ENCODE results near the gene GJB3.

Gene GJB3

GRCh38 chr1:34749992-34750391 is 31.0 kb upstream of the GJB3 start:
- Histone ChIP-seq H3K36me3 (replicated peaks) (no peaks in the 10 kb centered on the region), H3K4me3 (no peak overlapping the region), H3K27me3 (ENCODE audit: low read depth) (no peaks in the 10 kb centered on the region), H3K4me1 (no peaks in the 10 kb centered on the region), H3K9me3 (no peaks in the 10 kb centered on the region)
- in situ Hi-C loops (cut with MboI; ENCODE audit: low sequenced_read_pairs) = loop anchor here (10.0 kb wide), 1 partner anchor 1115 kb away; no protein-coding TSS in a partner anchor
- DNase-seq (ENCODE audit: low spot score in 2 of 2) = no peak

GRCh38 chr1:34750610-34751009 is 30.4 kb upstream of the GJB3 start:
- no peaks in the 10 kb centered on the region for H3K4me1 ChIP-seq
- H3K27me3 ChIP-seq (ENCODE audit: low read depth) = no peaks in the 10 kb centered on the region
- H3K9me3 ChIP-seq = no peaks in the 10 kb centered on the region
- H3K36me3 ChIP-seq (replicated peaks) = no peaks in the 10 kb centered on the region
- no peak for DNase-seq (ENCODE audit: low spot score in 2 of 2)
- in situ Hi-C loops (cut with MboI; ENCODE audit: low sequenced_read_pairs) = no loop called here
- H3K4me3 ChIP-seq = no peak overlapping the region

DNA sequence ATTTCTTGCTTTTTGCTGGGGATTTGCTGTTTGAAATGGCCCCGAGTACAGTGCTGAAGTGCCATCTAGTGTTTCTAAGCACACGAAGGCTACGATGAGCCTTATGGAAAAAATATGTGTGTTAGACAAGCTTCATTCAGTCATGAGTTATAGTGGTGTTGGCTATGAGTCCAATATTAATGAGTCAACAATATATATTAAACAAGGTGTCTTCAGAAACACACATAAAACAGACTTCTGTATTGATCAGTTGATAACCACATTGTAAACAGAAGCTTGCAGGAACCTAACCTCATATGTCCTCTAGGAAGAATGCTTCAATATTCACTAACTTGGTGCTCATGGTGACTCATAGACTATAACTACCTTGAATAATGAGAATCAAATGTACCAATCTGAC is 27.9 kb upstream of the GJB3 start:
- DNase-seq (ENCODE audit: low spot score in 2 of 2) = no peak
- Histone ChIP-seq H3K4me3 (no peak overlapping the region), H3K4me1 (no peaks in the 10 kb centered on the region), H3K36me3 (replicated peaks) (no peaks in the 10 kb centered on the region), H3K9me3 (no peaks in the 10 kb centered on the region), H3K27me3 (ENCODE audit: low read depth) (no peaks in the 10 kb centered on the region)
- in situ Hi-C loops (cut with MboI; ENCODE audit: low sequenced_read_pairs) = no loop called here

- in situ Hi-C loops (cut with MboI; ENCODE audit: low sequenced_read_pairs) = no loop called here
- H3K4me1 ChIP-seq = no peaks in the 10 kb centered on the region
- no peaks in the 10 kb centered on the region for H3K36me3 ChIP-seq (replicated peaks)
- H3K4me3 ChIP-seq = no peak within 1 kb of the TSS
- H3K27me3 ChIP-seq (ENCODE audit: low read depth) = no peaks in the 10 kb centered on the region
- H3K9me3 ChIP-seq = no peaks in the 10 kb centered on the region
- DNase-seq (ENCODE audit: low spot score in 2 of 2) = no peak
Measured at GRCh38 chr1:34754964-34755637, 25.9 kb upstream of the GJB3 start, which contains the start of gene GJB5. Gene GJB5 (plus strand): TSS chr1:34755047. CDS start chr1:34757331, 2,284 bp downstream.

GRCh38 chr1:34755961-34756360 is 25.1 kb upstream of the GJB3 start:
- H3K36me3 ChIP-seq (replicated peaks) = no peaks in the 10 kb centered on the region
- H3K27me3 ChIP-seq (ENCODE audit: low read depth) = no peaks in the 10 kb centered on the region
- no peaks in the 10 kb centered on the region for H3K9me3 ChIP-seq
- DNase-seq (ENCODE audit: low spot score in 2 of 2) = no peak
- H3K4me1 ChIP-seq = no peaks in the 10 kb centered on the region
- in situ Hi-C loops (cut with MboI; ENCODE audit: low sequenced_read_pairs) = no loop called here
- H3K4me3 ChIP-seq = no peak overlapping the region

- in situ Hi-C loops (cut with MboI; ENCODE audit: low sequenced_read_pairs) = no loop called here
- no peaks in the 10 kb centered on the region for H3K9me3 ChIP-seq
- no peaks in the 10 kb centered on the region for H3K27me3 ChIP-seq (ENCODE audit: low read depth)
- no peaks in the 10 kb centered on the region for H3K4me1 ChIP-seq
- no peak for DNase-seq (ENCODE audit: low spot score in 2 of 2)
- no peak overlapping the region for H3K4me3 ChIP-seq
- no peaks in the 10 kb centered on the region for H3K36me3 ChIP-seq (replicated peaks)
Measured at GRCh38 chr1:34757386-34757785, 23.6 kb upstream of the GJB3 start.

DNA sequence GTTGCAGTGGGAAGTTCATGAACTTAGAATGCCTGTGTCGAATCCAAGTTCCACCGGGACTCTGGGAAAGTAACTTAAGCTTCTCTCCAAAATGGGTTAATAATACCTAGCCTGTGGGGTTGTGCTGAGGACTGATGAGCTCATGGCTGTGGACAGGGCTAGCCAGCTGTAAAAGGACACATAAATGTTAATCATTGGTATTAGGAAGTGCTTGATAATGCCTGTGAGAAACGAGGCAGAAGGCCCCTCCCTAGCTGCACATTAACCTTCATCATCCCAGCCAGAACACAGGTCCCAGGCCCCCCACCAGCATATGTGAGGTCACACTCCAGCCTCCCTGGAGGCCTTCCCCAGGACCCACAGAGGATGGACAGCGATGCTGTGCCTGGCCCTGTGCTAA is 22.3 kb upstream of the GJB3 start:
- no peaks in the 10 kb centered on the region for H3K36me3 ChIP-seq (replicated peaks)
- no peaks in the 10 kb centered on the region for H3K9me3 ChIP-seq
- no peaks in the 10 kb centered on the region for H3K27me3 ChIP-seq (ENCODE audit: low read depth)
- H3K4me1 ChIP-seq = no peaks in the 10 kb centered on the region
- in situ Hi-C loops (cut with MboI; ENCODE audit: low sequenced_read_pairs) = no loop called here
- H3K4me3 ChIP-seq = no peak overlapping the region
- DNase-seq (ENCODE audit: low spot score in 2 of 2) = no peak

DNA sequence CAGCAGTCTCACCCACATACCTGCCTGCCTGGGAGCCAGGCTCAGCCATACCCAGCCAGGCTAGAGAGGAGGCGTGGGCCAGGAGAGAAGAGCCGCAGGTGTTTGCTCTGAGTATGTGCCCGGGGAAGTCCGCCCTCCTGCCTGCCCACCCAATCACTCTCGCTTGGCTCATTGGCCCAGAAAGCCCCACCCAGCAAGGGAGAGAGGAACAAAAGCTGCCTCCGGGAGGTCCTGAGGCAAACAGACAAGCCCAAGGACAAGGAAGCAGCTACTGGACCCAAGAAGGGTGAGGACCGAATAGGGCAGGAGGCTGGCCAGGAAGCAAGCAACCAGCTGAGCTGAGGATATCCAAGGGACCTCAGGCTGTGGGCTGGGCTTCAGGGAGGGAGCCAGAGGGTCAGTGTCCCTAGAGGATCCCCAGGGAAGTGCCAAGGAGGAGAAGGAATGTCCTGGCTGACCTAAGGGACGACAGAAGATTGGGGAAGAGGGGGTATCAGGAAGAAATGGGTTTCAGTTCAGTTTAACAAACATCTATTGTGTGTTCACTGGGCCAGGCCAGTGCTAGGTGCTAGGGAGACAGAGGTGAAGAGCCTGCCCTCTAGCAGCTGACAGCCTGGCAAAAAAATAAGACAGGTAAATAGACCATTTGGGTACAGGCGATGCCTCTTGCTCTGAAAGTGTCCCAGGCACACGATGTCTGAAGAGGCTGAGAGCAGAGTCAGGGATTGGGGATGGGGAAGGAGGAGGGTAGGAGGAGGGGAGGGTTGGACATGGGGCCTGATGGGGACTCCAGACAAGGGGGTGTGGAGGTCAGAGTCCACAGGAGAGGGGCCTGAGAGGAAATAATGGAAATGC is 21.3 kb upstream of the GJB3 start, which contains the start of gene GJB4:
Gene GJB4, plus strand, starts transcription at position 238 of the 855 bp plus-strand sequence. CDS start 1,515 bp downstream, outside the sequence.
- Histone ChIP-seq H3K4me3 (no peak within 1 kb of the TSS), H3K9me3 (no peaks in the 10 kb centered on the region), H3K36me3 (replicated peaks) (no peaks in the 10 kb centered on the region), H3K27me3 (ENCODE audit: low read depth) (no peaks in the 10 kb centered on the region), H3K4me1 (no peaks in the 10 kb centered on the region)
- in situ Hi-C loops (cut with MboI; ENCODE audit: low sequenced_read_pairs) = no loop called here
- no peak for DNase-seq (ENCODE audit: low spot score in 2 of 2)

- Histone ChIP-seq H3K9me3 (no peaks in the 10 kb centered on the region), H3K36me3 (replicated peaks) (no peaks in the 10 kb centered on the region), H3K4me1 (no peaks in the 10 kb centered on the region), H3K27me3 (ENCODE audit: low read depth) (no peaks in the 10 kb centered on the region), H3K4me3 (no peak overlapping the region)
- in situ Hi-C loops (cut with MboI; ENCODE audit: low sequenced_read_pairs) = no loop called here
- DNase-seq (ENCODE audit: low spot score in 2 of 2) = no peak
Measured at GRCh38 chr1:34761176-34761761, 19.7 kb upstream of the GJB3 start.

DNA sequence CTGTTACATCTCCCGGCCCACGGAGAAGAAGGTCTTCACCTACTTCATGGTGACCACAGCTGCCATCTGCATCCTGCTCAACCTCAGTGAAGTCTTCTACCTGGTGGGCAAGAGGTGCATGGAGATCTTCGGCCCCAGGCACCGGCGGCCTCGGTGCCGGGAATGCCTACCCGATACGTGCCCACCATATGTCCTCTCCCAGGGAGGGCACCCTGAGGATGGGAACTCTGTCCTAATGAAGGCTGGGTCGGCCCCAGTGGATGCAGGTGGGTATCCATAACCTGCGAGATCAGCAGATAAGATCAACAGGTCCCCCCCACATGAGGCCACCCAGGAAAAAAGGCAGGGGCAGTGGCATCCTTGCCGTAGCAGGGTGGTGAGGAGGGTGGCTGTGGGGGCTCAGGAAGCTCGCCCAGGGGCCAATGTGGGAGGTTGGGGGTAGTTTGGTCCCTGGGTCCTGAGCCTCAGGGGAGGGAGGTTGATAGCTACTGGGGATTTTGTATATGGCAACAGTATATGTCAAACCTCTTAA is 19.2 kb upstream of the GJB3 start:
- Histone ChIP-seq H3K9me3 (no peaks in the 10 kb centered on the region), H3K4me3 (no peak overlapping the region), H3K36me3 (replicated peaks) (no peaks in the 10 kb centered on the region), H3K27me3 (ENCODE audit: low read depth) (no peaks in the 10 kb centered on the region), H3K4me1 (no peaks in the 10 kb centered on the region)
- no peak for DNase-seq (ENCODE audit: low spot score in 2 of 2)
- in situ Hi-C loops (cut with MboI; ENCODE audit: low sequenced_read_pairs) = no loop called here

GRCh38 chr1:34762474-34763141 is 18.4 kb upstream of the GJB3 start:
- in situ Hi-C loops (cut with MboI; ENCODE audit: low sequenced_read_pairs) = no loop called here
- Histone ChIP-seq H3K36me3 (replicated peaks) (no peaks in the 10 kb centered on the region), H3K4me1 (no peaks in the 10 kb centered on the region), H3K27me3 (ENCODE audit: low read depth) (no peaks in the 10 kb centered on the region), H3K9me3 (no peaks in the 10 kb centered on the region), H3K4me3 (no peak overlapping the region)
- no peak for DNase-seq (ENCODE audit: low spot score in 2 of 2)

GRCh38 chr1:34763142-34763781 is 17.8 kb upstream of the GJB3 start:
- in situ Hi-C loops (cut with MboI; ENCODE audit: low sequenced_read_pairs) = no loop called here
- no peaks in the 10 kb centered on the region for H3K27me3 ChIP-seq (ENCODE audit: low read depth)
- H3K9me3 ChIP-seq = no peaks in the 10 kb centered on the region
- no peak overlapping the region for H3K4me3 ChIP-seq
- H3K36me3 ChIP-seq (replicated peaks) = no peaks in the 10 kb centered on the region
- H3K4me1 ChIP-seq = no peaks in the 10 kb centered on the region
- no peak for DNase-seq (ENCODE audit: low spot score in 2 of 2)

DNA sequence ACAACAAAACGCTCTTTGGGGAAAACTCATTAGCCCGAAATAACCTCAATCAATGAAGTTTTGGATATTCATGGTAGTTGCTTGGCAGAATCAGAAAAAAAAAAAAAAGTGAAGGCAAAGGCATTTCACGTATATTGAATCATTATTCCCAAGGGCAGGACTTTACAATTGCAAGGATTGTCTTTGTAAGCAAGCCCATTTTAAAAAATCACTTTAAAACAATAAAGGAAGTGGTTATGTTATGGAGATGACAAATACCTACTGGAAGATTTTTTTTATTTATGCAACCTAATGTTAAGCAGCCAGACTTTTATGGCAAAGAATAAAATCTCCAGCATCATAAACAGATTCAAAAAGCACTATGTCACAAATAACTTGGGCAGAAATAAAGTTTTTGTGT is 12.2 kb upstream of the GJB3 start:
- Histone ChIP-seq H3K9me3 (no peaks in the 10 kb centered on the region), H3K4me1 (no peaks in the 10 kb centered on the region), H3K36me3 (replicated peaks) (no peaks in the 10 kb centered on the region), H3K27me3 (ENCODE audit: low read depth) (peaks cover 3% of the 10 kb centered on the region; the same call in 1 of the 2 replicates), H3K4me3 (no peak overlapping the region)
- in situ Hi-C loops (cut with MboI; ENCODE audit: low sequenced_read_pairs) = no loop called here
- no peak for DNase-seq (ENCODE audit: low spot score in 2 of 2)

All from HAP-1 (cell line).